Measurements from ENCODE around the gene ZBTB43. TPM values are rescaled to one million over a fixed set of nuclear protein-coding genes. Genes with fewer than 3 reads are reported as not detected.

ZBTB43 gene
- total RNA-seq, 4 donors from 2014 or later, result 11.6 to 141 (median 16.2) TPM

- Histone ChIP-seq H3K27ac (no peak overlapping the region), H3K4me1 (no peaks in the 10 kb centered on the region), H3K9me3 (no peaks in the 10 kb centered on the region), H3K27me3 (no peaks in the 10 kb centered on the region), H3K4me3 (no peak overlapping the region), H3K36me3 (peaks cover 0 to 24% (median 0%) of the 10 kb centered on the region in 3 donors)
- DNase-seq, result no peak
- TF ChIP-seq CTCF (IDR thresholded peaks at IDR 0.05) (no peak), POLR2A (IDR thresholded peaks at IDR 0.05) (no peak)
Observed at GRCh38 chr9:126838895-126839294, 34.1 kb downstream of the ZBTB43 start.

- no peak overlapping the region for H3K27ac ChIP-seq
- no peaks in the 10 kb centered on the region for H3K9me3 ChIP-seq
- no peak overlapping the region for H3K4me3 ChIP-seq
- H3K27me3 ChIP-seq, result no peaks in the 10 kb centered on the region
- peaks cover 0 to 20% (median 0%) of the 10 kb centered on the region in 3 donors for H3K36me3 ChIP-seq
- no peak for TF ChIP-seq CTCF (IDR thresholded peaks at IDR 0.05)
- TF ChIP-seq POLR2A (IDR thresholded peaks at IDR 0.05), result no peak
- DNase-seq, result no peak
- no peaks in the 10 kb centered on the region for H3K4me1 ChIP-seq
Observed at GRCh38 chr9:126839301-126839700, 34.5 kb downstream of the ZBTB43 start.

- Histone ChIP-seq H3K27ac (no peak overlapping the region), H3K4me1 (no peaks in the 10 kb centered on the region), H3K27me3 (no peaks in the 10 kb centered on the region), H3K36me3 (peaks cover 0 to 7% (median 0%) of the 10 kb centered on the region in 3 donors), H3K9me3 (no peaks in the 10 kb centered on the region), H3K4me3 (no peak overlapping the region)
- TF ChIP-seq POLR2A (IDR thresholded peaks at IDR 0.05), result no peak
- TF ChIP-seq CTCF (IDR thresholded peaks at IDR 0.05), result no peak
- no peak for DNase-seq
Observed at GRCh38 chr9:126842220-126842842, 37.5 kb downstream of the ZBTB43 start.

GRCh38 chr9:126842977-126843799, 38.3 kb downstream of the ZBTB43 start:
- Histone ChIP-seq H3K4me3 (no peak overlapping the region), H3K27ac (no peak overlapping the region), H3K9me3 (no peaks in the 10 kb centered on the region), H3K27me3 (no peaks in the 10 kb centered on the region), H3K4me1 (no peaks in the 10 kb centered on the region), H3K36me3 (peaks cover 0 to 7% (median 0%) of the 10 kb centered on the region in 3 donors)
- DNase-seq, result no peak
- TF ChIP-seq CTCF (IDR thresholded peaks at IDR 0.05) (no peak), POLR2A (IDR thresholded peaks at IDR 0.05) (no peak)

- Histone ChIP-seq H3K9me3 (no peaks in the 10 kb centered on the region), H3K4me3 (no peak overlapping the region), H3K27ac (no peak overlapping the region), H3K36me3 (no peaks in the 10 kb centered on the region), H3K4me1 (no peaks in the 10 kb centered on the region), H3K27me3 (no peaks in the 10 kb centered on the region)
- TF ChIP-seq CTCF (IDR thresholded peaks at IDR 0.05) (no peak), POLR2A (IDR thresholded peaks at IDR 0.05) (no peak)
- DNase-seq, result no peak
Observed at GRCh38 chr9:126844085-126844484, 39.2 kb downstream of the ZBTB43 start.

Measured in Peyer's patch (tissue), 4 donors.